NCI-H1092 (cell line): ENCODE results near the gene TRIAP1.
"Not testable (repeated sequence)": the region's sequence is repeated elsewhere in the genome, so short reads cannot be mapped to it uniquely, and the experiment has no call there.

Experiments
- DNase-seq: peaks from one replicate; lab custom pipeline; 2025; lab: John Stamatoyannopoulos, UW

The TRIAP1 gene

DNA sequence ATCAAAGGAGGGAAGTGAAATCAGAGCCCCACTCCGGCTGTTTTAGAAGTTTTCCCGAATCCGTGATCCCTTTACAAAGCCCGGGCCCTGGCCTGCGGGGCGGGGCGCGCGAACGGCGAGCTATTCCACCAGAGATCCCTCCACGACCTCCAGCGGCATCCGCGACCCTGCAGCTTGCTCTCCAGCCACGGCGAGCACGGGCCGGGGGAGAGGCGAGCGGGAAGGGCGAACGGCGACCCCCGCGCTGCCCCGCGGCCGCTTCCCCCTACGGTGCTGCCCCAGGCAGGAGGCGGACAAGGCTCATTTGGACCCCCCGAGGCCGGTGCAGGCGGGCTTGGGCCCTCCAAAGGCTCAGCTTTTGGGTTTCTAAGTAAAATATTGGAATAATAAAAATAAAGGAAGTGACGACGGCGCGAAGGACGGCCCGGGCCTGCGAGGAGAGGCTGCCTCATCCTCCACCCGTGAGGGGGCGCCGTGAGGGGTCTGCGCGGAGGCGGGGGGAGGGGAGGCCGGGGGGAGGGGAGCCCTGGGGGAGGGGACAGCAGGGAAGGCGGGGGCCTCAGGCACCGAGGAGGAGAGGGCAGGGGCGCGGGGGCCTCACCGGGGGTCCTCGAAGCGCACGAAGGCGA lies 22.8 kb upstream of the TRIAP1 start:
- no peak for DNase-seq

DNA sequence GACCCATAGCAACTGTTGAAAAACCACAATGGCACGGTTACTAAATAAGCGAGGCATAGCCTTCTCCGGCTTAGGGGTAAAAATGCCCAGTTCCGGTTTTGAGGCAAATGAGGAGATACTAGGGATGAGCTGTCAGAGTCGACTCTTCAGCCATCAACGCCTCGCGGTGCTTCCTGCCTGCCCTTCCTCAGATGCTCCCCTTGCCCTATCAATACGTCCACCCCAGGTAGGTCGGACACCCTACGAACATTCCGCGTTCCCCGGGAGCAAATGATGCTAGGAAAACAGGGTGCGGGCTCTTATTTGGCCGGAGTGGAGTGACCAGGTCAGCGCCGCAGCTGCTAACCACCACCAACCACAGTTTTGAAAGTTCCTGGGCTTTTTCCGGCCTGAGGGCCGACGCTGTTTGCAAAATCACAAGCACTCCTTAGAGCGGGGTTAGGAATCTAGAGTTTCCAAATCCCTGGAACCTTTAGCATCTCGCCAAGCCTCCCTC lies 22.2 kb upstream of the TRIAP1 start:
- no peak for DNase-seq

DNA sequence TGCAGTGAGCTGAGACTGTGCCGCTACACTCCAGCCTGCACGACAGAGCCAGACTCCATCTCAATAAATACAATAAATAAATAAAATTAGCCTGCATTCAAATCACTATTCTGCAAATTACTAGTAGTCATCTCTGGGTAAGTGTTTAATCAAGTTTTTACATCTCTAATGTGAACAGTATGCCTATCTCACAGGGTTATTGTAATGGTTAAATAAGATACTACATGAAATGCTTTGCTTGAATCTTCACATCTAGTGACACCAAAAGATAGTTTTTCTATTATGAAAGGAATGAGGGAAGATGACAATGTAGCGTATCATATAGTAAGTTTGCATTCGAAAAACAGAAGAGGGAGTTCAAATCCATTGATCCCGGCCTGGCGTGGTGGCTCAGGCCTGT lies 21.3 kb upstream of the TRIAP1 start:
- no peak for DNase-seq

DNA sequence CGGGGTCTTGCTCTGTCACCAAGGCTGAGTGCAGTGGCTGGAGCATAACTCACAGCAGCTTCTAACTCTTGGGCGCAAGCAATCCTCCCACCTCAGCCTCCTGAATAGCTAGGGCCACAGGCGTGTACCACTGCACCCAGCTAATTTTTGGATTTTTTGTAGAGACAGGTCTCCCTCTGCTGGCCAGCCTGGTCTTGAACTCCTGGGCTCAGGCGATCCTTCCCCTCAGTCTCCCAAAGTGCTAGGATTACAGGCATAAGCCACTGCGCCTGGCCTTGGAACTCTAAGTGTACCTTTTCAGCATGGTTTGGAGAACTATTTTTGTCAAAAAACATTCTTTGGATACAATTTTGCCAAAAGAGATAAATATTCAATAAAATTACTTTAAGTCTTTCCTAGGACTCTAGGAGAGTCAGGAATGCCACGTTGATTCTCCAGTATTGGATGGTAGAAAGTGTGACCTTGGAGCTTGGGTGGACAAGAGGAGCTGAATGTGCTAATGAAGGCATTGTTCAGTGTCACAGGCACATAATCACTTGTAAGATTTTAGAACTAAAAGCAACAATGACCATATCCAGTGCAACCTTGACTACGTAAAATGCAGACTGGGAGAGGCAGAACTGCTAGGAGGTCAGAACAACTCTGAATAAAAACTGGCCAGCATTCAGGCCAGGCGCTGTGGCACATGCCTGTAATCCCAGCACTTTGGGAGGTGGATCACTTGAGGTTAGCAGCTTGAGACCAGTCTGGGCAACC lies 20.6 kb upstream of the TRIAP1 start:
- DNase-seq: no peak

DNA sequence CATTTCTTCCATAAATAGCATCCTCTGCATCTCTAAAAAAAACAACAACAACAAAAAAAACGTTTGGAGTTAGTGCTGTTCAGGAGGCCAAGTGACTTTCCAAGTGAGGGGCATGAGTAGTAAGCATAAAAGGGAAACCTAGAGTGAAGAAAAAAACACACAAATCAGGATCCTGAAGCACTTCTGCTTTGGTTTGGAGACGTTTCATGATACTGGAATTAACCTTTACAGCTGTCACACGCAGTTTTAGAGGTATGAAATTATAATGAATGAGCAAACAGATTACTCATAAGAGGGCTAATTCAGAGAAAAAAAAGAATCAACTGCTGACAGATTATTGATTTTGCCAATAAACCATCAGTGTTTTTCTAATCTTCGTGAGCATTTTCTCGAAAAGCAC lies 19.6 kb upstream of the TRIAP1 start:
- no peak for DNase-seq

DNA sequence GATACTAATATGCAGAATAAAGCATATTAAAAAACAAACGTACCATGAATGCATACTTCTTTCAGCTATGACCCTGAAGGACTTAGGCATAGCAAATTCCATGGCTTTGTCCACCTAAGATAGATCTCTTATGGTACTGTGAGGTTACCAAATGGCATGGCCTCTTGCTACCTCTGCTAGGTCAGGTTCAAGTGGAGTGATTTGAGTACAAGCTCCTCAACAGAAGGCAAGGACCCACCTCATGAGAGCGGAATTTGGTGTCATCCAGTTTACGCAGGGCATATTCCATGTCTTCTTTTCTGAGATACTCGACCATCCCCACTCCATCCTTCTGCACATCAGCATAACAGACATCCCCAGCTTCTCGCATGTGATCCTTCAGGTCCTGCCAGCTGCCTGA lies 17.5 kb upstream of the TRIAP1 start:
- no peak for DNase-seq

DNA sequence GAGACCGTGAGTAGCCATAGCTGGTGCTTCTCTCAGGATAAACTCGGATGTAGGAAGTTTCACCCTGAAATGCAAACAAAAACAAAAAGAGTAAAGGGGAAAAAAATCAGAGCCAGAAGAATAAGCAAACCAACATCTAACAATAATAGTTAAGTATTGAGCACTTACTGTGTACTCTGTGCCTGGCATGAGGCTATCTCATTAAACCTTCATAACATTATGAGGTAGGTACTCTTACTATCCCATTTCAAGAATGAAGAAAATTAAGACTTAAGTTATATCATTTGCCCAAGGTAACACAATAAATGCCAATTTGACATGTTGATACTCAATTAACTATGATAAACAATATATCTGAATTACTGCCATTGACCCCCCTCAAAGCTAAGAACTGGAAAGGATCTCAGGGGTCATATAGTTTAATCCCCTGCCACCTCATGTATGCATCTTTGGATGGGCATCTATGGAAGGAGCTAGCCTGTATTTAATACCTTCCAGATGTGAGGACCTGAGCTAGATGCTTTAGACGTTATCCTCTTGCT lies 16.0 kb upstream of the TRIAP1 start:
- no peak for DNase-seq

DNA sequence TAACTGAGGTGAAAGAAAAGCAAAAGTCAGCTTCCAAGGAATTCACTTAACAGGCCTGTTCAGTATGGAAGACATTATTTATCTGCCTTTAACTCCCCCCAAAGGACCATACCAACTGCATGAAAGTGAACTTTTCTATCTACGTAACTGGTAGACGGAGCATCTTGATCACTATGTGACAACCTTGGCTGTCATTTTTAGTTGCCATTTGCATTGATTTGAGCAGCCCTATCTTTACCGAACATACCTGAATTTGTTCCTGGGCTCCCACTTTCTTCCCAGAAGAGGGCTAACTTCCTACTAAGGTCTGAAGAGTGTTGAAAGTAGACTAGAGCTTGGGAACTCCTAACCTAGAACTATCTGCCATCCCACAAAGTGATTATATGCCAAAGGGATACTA lies 14.0 kb upstream of the TRIAP1 start:
- DNase-seq: no peak

DNA sequence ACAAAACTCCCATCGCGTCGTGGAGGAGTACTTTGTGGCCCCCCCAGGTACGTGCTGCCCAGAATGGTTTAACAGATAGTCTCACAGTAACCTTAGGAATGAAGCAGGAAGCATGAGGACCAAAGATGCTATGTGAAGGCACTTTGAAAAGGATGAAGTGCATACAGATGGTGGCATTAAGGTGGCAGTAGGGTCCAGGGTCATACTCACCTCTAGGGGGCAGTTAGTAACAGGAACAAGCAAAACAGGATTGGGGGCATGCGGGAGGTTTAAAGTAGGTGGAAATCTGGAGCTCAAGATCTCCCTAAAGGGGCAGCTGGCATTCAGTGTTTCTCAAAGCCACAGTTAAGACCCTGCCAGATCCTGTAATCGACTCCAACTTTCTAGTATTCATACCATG lies 10.9 kb upstream of the TRIAP1 start:
- no peak for DNase-seq

DNA sequence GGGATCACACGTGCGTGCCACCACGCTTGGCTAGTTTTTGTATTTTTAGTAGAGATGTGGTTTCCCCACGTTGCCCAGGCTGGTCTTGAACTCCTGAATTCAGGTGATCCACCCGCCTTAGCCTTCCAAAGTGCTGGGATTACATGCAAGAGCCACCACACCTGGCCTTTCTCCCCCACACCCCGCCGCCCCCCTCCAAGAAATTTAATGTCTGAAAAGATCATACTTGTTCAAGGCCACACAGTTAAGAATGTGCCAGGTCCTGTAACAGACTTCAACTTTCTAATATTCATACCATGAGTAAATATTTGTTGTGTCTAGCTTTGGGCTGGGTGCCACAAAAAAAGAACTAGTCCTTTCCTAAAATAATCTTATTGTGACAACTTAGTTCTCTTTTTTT lies 9.1 kb upstream of the TRIAP1 start:
- DNase-seq: no peak

DNA sequence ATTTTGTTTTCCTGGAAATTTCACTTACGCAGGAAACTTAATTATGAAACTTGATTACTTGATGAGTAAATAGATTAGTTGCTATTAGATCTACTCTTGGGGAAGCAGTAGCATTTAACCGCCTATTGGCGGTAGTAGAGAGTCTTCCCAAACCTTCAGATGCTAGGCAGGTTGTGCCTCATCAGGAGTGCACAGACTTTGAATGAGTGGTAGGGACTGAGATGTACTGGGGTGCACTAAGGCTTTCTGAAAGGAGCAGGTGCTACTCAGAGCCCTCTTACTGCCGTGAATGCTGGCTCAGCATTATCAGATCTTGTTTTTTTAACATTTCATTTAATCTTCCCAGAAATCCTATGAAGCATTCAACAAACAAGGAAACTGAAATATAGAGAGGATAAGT lies 7.8 kb upstream of the TRIAP1 start:
- no peak for DNase-seq

DNA sequence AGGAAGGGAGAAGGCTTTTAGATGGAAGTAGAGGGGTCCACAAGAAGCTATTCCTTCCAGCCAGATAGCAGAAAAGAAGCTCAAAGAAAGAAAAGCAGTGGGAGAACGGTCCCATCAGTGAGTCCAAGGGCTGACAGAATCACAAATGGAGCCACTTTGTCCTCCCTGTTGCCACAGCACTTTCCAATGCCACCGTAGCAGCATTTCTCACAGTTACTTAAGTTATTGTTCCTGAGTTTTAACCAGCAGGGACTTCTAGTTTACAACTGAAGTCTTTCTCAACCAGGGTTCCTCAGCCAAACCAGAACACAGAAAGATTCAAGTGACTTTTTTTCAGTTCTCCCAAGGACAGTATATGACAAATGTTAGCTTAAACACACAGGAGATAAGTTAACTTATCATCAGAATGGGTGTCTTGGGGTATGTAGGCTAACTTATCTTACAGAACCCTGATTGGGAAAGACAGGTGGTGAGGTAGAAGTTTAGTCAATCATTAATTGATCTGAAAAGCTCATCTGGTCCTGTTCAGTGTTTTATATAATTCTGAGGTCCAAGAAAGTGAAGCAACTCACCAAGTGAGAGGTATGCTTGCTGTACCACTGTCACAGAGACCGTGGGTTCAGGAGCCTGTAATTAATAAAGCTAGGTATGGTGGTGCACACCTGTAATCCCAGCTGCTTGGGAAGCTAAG lies 7.0 kb upstream of the TRIAP1 start:
- no peak for DNase-seq

DNA sequence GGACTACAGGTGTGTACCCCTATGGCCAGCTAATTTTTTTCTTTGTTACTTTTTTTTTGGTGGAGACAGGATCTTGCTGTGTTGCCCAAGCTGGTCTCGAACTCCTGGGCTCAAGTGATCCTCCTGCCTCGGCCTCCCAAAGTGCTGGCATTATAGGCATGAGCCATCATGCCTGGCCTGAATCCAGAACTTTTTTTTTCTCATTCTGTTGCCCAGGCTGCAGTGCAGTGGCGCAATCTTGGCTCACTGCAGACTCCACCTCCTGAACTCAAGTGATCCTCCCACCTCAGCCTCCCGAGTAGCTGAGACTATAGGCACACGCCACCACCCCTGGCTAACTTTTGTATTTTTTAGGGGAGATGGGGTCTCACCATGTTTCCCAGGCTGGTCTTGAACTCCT lies 6.3 kb upstream of the TRIAP1 start:
- not testable (repeated sequence) for DNase-seq

DNA sequence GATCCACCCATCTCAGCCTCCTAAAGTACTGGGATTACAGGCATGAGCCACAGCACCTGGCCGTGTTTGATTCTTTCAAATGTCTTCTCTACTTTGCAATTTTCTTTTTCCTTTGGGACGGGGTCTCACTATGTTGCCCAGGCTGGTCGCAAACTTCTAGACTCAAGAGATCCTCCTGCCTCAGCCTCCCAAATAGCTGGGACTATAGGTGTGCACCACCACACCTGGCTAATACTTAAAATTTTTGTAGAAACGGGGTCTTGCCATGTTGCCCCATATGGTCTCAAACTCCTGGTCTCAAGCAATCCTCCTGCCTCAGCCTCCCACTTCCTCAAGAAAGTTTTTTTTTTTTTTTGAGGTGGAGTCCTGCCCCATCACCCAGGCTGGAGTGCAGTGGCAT lies 1.8 kb upstream of the TRIAP1 start:
- DNase-seq: no peak

DNA sequence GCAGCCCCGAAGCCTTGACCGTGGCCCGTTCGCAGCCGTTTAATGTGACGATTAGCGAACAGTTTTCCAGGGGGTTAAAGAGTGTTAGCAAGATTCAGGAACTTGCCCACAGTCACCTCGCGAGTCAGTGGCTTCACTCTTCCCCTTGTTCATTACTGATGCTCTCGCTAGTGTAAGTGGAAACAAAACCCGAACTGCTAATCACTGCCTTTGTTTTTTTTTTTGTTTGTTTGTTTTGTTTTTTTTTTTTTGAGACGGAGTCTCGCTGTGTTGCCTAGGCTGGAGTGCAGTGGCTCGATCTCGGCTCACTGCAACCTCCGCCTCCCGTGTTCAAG lies 627 bp upstream of the TRIAP1 start:
- DNase-seq: not testable (repeated sequence)

DNA sequence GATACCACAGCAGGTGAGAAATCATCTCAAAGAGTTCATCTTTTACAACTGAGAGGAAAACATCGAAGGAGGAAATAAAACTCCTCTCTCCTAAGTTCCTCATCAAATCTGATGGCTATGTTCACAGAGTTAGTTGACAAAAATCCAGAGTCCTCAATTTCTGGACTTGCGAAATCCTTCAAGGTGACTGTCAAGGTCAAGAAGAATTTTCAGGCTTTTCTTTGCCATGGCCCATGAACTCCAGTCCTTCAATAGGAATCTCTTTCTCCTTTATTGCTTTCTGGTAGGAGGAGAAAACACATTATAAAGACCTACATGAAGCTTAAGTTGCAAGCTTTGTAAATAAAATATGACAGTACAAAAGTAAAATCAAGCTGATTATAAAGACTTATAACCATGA lies 1.5 kb downstream of the TRIAP1 start:
- DNase-seq: no peak

DNA sequence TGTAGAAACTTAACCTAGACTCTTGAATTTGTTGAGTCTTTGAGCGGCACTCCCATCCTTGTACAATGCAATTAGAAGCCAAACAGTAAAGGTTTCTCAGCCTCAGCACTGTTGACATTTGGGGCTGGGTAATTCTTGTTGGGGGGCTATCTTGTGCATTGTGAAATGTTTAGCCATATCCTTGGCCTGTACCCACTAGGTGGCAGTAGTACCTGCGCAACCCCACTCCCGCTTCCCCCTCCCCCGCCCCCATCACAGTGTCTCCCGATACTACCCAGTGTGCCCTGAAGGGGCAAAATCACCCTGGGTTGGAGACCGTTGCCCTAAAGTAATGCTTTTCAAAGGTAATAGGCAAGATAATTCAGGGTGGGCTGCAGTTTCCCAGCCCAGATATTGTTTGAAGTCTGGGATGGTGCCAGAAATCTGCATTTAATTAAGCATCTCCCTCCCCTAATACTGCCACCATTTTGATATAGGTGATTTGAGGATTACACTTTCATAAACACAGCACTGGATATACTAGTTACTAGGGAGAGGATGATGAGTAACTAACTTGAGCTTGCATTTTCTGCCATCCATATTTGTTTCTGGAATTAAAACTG lies 6.4 kb downstream of the TRIAP1 start:
- peak; percentile 21 for DNase-seq

DNA sequence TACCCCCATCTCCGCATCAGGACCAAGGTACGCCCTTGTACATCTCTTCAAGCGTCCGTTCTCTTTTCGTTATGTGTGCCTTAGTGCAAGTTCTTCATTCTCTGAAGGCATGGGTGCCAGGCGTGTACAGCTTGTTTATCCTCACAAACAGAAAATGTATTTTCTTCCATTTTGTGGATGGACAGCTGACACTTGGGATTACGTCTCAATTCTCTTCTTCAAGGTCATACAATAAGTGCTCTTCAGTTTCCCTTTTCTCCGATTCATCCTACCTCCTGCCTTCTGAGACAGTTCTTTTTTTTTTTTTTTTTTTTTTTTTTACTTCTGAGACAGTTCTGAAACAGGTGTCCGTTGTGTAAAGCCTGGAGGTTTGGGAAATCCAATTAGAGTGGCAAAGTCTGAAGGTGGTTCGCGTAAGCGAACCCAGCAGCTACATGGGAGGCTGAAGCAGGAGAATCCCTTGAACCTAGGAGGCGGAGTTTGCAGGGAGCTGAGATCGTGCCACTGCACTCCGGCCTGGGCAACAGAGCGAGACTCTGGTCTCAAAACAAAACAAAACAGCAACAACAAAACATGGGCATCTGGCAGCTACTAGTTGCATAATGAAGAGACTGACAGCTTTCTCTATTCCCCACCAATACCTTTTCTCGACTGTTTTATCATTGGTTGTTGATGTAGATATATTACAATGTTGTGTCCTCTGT lies 7.5 kb downstream of the TRIAP1 start:
- no peak for DNase-seq

DNA sequence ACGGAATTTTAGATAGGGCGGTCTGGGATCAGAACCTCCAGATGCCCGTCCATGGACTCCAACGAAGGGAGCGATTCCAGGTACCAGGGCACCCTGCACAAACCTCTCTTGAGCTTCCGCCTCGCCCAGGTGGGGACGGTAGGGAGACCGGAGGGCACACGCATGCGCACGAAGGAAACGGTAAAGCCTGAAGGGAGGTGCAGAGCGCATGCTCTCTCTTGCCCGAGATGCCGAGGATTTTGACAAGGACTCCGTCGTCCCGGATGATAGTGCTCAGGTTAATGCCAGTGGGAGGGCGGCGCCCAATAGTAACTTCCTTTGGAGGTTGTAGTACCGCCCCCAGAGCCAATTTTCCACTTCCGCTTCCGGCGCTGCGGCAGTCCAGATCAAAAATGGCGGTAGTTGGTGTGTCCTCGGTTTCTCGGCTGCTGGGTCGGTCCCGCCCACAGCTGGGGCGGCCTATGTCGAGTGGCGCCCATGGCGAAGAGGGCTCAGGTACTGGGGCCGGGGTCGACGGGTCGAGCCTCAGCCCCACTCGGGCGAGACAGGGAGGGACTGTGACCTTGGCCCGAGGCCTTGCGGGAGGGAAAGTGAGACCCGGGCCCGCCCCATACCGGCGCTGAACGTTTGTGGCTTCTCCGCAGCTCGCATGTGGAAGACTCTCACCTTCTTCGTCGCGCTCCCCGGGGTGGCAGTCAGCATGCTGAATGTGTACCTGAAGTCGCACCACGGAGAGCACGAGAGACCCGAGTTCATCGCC lies 8.3 kb downstream of the TRIAP1 start, which contains the start of gene COX6A1:
TSS of gene COX6A1 (plus strand) at position 379 of the 760 bp plus-strand sequence. CDS start at position 393, 14 bp downstream.
- DNase-seq: peak; percentile 99

DNA sequence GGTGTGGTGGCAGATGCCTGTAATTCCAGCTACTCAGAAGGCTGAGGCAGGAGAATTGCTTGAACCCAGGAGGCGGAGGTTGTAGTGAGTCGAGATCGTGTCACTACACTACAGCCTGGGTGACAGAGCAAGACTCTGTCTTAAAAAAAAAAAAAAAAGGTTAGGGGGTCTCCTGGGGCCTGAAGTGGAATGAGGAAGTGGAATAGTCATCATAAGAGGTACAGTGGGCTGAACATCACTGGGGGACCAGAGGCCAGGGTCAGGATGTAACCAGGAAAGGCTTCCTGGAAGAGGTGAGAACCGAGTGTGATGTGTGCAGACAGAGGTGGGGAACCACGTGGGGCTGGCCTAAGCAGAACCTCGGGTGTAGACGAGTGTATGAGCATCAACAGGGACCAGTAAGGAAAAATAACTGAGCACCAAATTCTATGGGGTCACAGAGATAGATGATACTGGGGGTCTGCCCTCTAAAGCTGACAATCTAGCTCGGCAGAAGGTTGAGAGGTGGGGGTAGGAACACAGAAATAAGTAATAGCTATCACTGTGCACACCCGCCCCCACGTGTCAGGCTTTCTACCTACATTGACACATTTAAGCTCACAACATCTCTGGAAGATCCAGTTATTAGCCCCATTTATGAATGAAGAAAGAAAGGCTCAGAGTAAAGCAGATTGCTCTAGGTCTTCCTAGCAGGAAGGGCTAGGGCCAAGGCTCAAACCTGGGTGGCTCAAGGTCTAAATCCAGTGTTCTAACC lies 13.2 kb downstream of the TRIAP1 start:
- DNase-seq: no peak
